Measurements from ENCODE around the gene HAGH. TPM values are rescaled to one million over a fixed set of nuclear protein-coding genes. Genes with fewer than 3 reads are reported as not detected.

HAGH gene
- total RNA-seq, 1 donor from 2014 or later = 35.9 TPM

- Histone ChIP-seq H2AFZ (ENCODE audit: low read depth, low read length) (no peak overlapping the region), H4K20me1 (ENCODE audit: insufficient read depth, low read length) (peaks cover 24% of the 10 kb centered on the region), H3K4me2 (ENCODE audit: low read length) (no peak overlapping the region), H3K27ac (ENCODE audit: low read depth, low read length) (no peak overlapping the region), H3K9me3 (ENCODE audit: insufficient read depth, low read depth, low read length) (no peaks in the 10 kb centered on the region), H3K4me3 (ENCODE audit: insufficient read depth, low read depth, low read length) (no peak overlapping the region), H3K4me1 (ENCODE audit: insufficient read depth, low read length) (no peaks in the 10 kb centered on the region), H3K9ac (ENCODE audit: low read length) (no peak overlapping the region), H3K27me3 (ENCODE audit: insufficient read depth, low read length) (no peaks in the 10 kb centered on the region), H3K79me2 (ENCODE audit: insufficient read depth, low read length) (peaks cover 28% of the 10 kb centered on the region), H3K36me3 (ENCODE audit: insufficient read depth, low read length) (peaks cover 6% of the 10 kb centered on the region)
- H3K36me3 Mint-ChIP-seq (ENCODE audit: low read depth, unreplicated experiment) = peaks cover 6% of the 10 kb centered on the region
- H3K4me1 Mint-ChIP-seq (ENCODE audit: low read depth, unreplicated experiment) = peaks cover 12% of the 10 kb centered on the region
- TF ChIP-seq CTCF (IDR thresholded peaks at IDR 0.05; ENCODE audit: insufficient read depth, low read depth, low read length) (no peak), EZH2 (IDR thresholded peaks at IDR 0.05; ENCODE audit: insufficient read depth, low read length) (no peak)
- FAIRE-seq (no peak), DNase-seq (ENCODE audit: low read depth) (no peak)
- H3K27ac Mint-ChIP-seq (ENCODE audit: unreplicated experiment) = no peak overlapping the region
- H3K27me3 Mint-ChIP-seq (ENCODE audit: low read depth, unreplicated experiment) = no peaks in the 10 kb centered on the region
- H3K9me3 Mint-ChIP-seq (ENCODE audit: unreplicated experiment) = peaks cover 5% of the 10 kb centered on the region
- no peak overlapping the region for H3K4me3 Mint-ChIP-seq (ENCODE audit: unreplicated experiment)
Observed at GRCh38 chr16:1831186-1832075, 4.8 kb upstream of the HAGH start.

GRCh38 chr16:1830213-1830612 is 3.6 kb upstream of the HAGH start:
- Histone ChIP-seq H3K4me3 (ENCODE audit: insufficient read depth, low read depth, low read length) (no peak overlapping the region), H3K4me1 (ENCODE audit: insufficient read depth, low read length) (peaks cover 5% of the 10 kb centered on the region), H3K27me3 (ENCODE audit: insufficient read depth, low read length) (no peaks in the 10 kb centered on the region), H3K36me3 (ENCODE audit: insufficient read depth, low read length) (peaks cover 6% of the 10 kb centered on the region), H3K9me3 (ENCODE audit: insufficient read depth, low read depth, low read length) (no peaks in the 10 kb centered on the region), H3K27ac (ENCODE audit: low read depth, low read length) (no peak overlapping the region), H2AFZ (ENCODE audit: low read depth, low read length) (no peak overlapping the region), H3K4me2 (ENCODE audit: low read length) (no peak overlapping the region), H3K9ac (ENCODE audit: low read length) (no peak overlapping the region), H3K79me2 (ENCODE audit: insufficient read depth, low read length) (peaks cover 32% of the 10 kb centered on the region), H4K20me1 (ENCODE audit: insufficient read depth, low read length) (peaks cover 24% of the 10 kb centered on the region)
- FAIRE-seq (no peak), DNase-seq (ENCODE audit: low read depth) (no peak)
- Mint-ChIP-seq H3K27ac (ENCODE audit: unreplicated experiment) (no peak overlapping the region), H3K27me3 (ENCODE audit: low read depth, unreplicated experiment) (no peaks in the 10 kb centered on the region), H3K36me3 (ENCODE audit: low read depth, unreplicated experiment) (peaks cover 6% of the 10 kb centered on the region), H3K4me3 (ENCODE audit: unreplicated experiment) (no peak overlapping the region), H3K9me3 (ENCODE audit: unreplicated experiment) (peaks cover 5% of the 10 kb centered on the region), H3K4me1 (ENCODE audit: low read depth, unreplicated experiment) (peaks cover 12% of the 10 kb centered on the region)
- TF ChIP-seq EZH2 (IDR thresholded peaks at IDR 0.05; ENCODE audit: insufficient read depth, low read length) (no peak), CTCF (IDR thresholded peaks at IDR 0.05; ENCODE audit: insufficient read depth, low read depth, low read length) (no peak)
